Loucy (cell line): ENCODE measurements around the gene PKD1L1.

Experiments
- EZH2phosphoT487 ChIP-seq: fragments of 200-600 bp; IDR thresholded peaks from 2 replicates; pipeline ENCODE4 v1.6.1; 2018; ENCODE audit warnings: antibody characterized with exemption, mild to moderate bottlenecking, moderate library complexity, borderline replicate concordance
- TF ChIP-seq, protein P1 (sequence below): fragments of 200-600 bp; sonication (generic); conservative IDR thresholded peaks from 2 replicates; pipeline ENCODE4 v1.5.1; 2014; ENCODE audit warnings: mild to moderate bottlenecking, antibody characterized with exemption, low read length

DNA sequence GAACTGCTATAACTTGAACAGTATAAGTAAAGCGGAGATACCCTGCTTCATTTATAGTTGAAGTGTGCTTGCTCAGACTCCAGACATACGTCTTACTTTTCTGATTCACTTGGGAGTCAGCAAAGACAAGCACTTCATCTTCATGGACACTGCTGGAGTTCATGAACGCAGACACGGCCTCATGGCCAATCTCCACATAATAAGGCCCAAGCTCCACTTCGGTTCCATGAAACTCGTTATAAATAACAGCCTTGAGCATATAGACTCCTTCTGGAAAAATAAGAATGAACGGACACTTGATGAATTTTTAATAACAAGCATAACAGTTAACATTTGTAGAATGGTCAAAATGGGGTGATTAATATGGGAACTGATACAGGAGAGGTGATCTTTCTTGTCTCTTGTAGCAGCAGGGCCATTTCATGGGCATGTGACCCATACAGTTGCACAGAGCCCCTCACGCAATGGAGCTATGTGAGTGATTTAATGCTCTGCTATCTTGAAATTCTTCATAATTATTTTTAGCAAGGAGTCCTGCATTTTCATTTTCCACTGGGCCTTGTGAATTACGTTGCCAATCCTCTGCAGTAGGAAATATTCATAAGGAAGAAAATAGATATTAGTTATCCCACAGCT, 40.2 kb downstream of the PKD1L1 start:
- no peak for TF ChIP-seq EZH2phosphoT487
- TF ChIP-seq, protein P1, sequence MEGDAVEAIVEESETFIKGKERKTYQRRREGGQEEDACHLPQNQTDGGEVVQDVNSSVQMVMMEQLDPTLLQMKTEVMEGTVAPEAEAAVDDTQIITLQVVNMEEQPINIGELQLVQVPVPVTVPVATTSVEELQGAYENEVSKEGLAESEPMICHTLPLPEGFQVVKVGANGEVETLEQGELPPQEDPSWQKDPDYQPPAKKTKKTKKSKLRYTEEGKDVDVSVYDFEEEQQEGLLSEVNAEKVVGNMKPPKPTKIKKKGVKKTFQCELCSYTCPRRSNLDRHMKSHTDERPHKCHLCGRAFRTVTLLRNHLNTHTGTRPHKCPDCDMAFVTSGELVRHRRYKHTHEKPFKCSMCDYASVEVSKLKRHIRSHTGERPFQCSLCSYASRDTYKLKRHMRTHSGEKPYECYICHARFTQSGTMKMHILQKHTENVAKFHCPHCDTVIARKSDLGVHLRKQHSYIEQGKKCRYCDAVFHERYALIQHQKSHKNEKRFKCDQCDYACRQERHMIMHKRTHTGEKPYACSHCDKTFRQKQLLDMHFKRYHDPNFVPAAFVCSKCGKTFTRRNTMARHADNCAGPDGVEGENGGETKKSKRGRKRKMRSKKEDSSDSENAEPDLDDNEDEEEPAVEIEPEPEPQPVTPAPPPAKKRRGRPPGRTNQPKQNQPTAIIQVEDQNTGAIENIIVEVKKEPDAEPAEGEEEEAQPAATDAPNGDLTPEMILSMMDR = no peak
